HCT116 (cell line): ENCODE measurements around the gene CISTR. TPM values are rescaled to one million over a fixed set of nuclear protein-coding genes. Genes with fewer than 3 reads are reported as not detected.

Experiments used
- ATAC-seq: fragments of 200-7000 bp; cut with Tn5 transposase; 2 replicates; pipeline ENCODE4 v1.9.1; 2020; ENCODE audit warnings: mild to moderate bottlenecking, moderate library complexity
- BruUV-seq: library from RNA; stranded (reverse); fragments of 400-500 nt; replicated peaks from 2 replicates; lab custom pipeline; 2021; lab: Mats Ljungman, UMichigan
- CTCF ChIA-PET: fragments of 300-600 bp; sonication (Branson Sonifier 250); formaldehyde crosslinking; loops from one replicate; lab custom pipeline; 2021; ENCODE audit warnings: antibody characterized with exemption; lab: Charles Lee
- POLR2A ChIA-PET: fragments of 300-600, 350-600 bp; sonication (Branson Sonifier 250); formaldehyde crosslinking; loops from one replicate; lab custom pipeline; 2021; ENCODE audit warnings: antibody characterized with exemption; lab: Charles Lee
- RAD21 ChIA-PET, 2 experiments: fragments of 300-600 bp; sonication (Branson Sonifier 250); formaldehyde crosslinking; loops; one replicate each; lab custom pipeline; 2023; ENCODE audit warnings: low total read pairs in 2 of 2; ENCODE audit not compliant: uncharacterized antibody in 2 of 2, unreplicated experiment in 2 of 2, low non-redundant PET in 1 of 2; lab: Charles Lee
- DNase-seq: peaks from one replicate; pipeline ENCODE4 v3.0.0-alpha.2; 2010; ENCODE audit warnings: low read depth, low spot score
- H2AFZ ChIP-seq: fragments of 200-600 bp; shearing (Covaris generic), sonication (generic); 2 replicates; pipeline ENCODE4 v1.6.1; 2017; ENCODE audit warnings: low read depth, mixed run types, mixed read lengths, antibody characterized with exemption, low read length; ENCODE audit not compliant: poor library complexity, severe bottlenecking
- H3K27ac ChIP-seq: 2 replicates; pipeline ENCODE4 v1.5.1; 2012; ENCODE audit warnings: low read depth, low read length
- H3K27me3 ChIP-seq: fragments of 200-600 bp; sonication (generic); 2 replicates; pipeline ENCODE4 v1.6.1; 2016; ENCODE audit warnings: mixed run types, low read length, mixed read lengths; ENCODE audit not compliant: insufficient read depth
- H3K36me3 ChIP-seq, 2 experiments: fragments of 200-500 bp in 1 of 2; fragments of 200-600 bp in 1 of 2; sonication (Bioruptor generic) in 1 of 2; sonication (generic) in 1 of 2; 2 replicates each; pipeline versions ENCODE4 v1.5.1 to v1.6.1; 2014 to 2016; ENCODE audit warnings: low read length in 2 of 2, inconsistent platforms in 1 of 2, mixed read lengths in 1 of 2, mixed run types in 1 of 2; ENCODE audit not compliant: insufficient read depth in 2 of 2, control insufficient read depth in 1 of 2
- H3K4me1 ChIP-seq, 2 experiments: fragments of 200-600 bp in 1 of 2; sonication (generic) in 1 of 2; 2 replicates each; pipeline versions ENCODE4 v1.5.1 to v1.6.1; 2012 to 2017; ENCODE audit warnings: low read length in 2 of 2, inconsistent platforms in 1 of 2, mild to moderate bottlenecking in 1 of 2, mixed read lengths in 1 of 2, mixed run types in 1 of 2, moderate library complexity in 1 of 2; ENCODE audit not compliant: insufficient read depth in 2 of 2, control insufficient read depth in 1 of 2
- H3K4me2 ChIP-seq: fragments of 200-600 bp; sonication (generic); 2 replicates; pipeline ENCODE4 v1.6.1; 2017; ENCODE audit warnings: mixed run types, low read length, mixed read lengths
- H3K4me3 ChIP-seq, 2 experiments: fragments of 200-600 bp in 1 of 2; sonication (generic) in 1 of 2; replicated peaks in 1 of 2; 2 replicates each; pipeline ENCODE4 v1.5.1; 2011 to 2016; ENCODE audit warnings: low read length in 2 of 2, control low read depth in 1 of 2, low read depth in 1 of 2, mild to moderate bottlenecking in 1 of 2, mixed read lengths in 1 of 2, mixed run types in 1 of 2
- H3K79me2 ChIP-seq: fragments of 200-600 bp; sonication (generic); 2 replicates; pipeline ENCODE4 v1.6.1; 2017; ENCODE audit warnings: mild to moderate bottlenecking, mixed run types, low read length, moderate library complexity, mixed read lengths; ENCODE audit not compliant: insufficient read depth
- H3K9ac ChIP-seq: fragments of 200-600 bp; sonication (generic); 2 replicates; pipeline ENCODE4 v1.6.1; 2016; ENCODE audit warnings: low read length, mixed read lengths
- H3K9me2 ChIP-seq: fragments of 200-600 bp; sonication (generic), shearing (Covaris generic); 2 replicates; pipeline ENCODE4 v1.6.1; 2017; ENCODE audit warnings: mixed run types, mild to moderate bottlenecking, moderate library complexity; ENCODE audit not compliant: insufficient read depth
- H3K9me3 ChIP-seq, 2 experiments: fragments of 200-500 bp in 1 of 2; fragments of 200-600 bp in 1 of 2; sonication (Bioruptor generic) in 1 of 2; sonication (generic) in 1 of 2; 2 replicates each; pipeline ENCODE4 v1.6.1; 2014 to 2017; ENCODE audit warnings: low read length in 2 of 2, mixed read lengths in 2 of 2, inconsistent platforms in 1 of 2, low read depth in 1 of 2, mild to moderate bottlenecking in 1 of 2, mixed run types in 1 of 2, moderate library complexity in 1 of 2; ENCODE audit not compliant: control insufficient read depth in 1 of 2, insufficient read depth in 1 of 2
- H4K20me1 ChIP-seq: fragments of 200-600 bp; sonication (generic), shearing (Covaris generic); 2 replicates; pipeline ENCODE4 v1.6.1; 2017; ENCODE audit warnings: mixed run types, mild to moderate bottlenecking, moderate library complexity; ENCODE audit not compliant: insufficient read depth
- CBX3 ChIP-seq: IDR thresholded peaks from 2 replicates; pipeline ENCODE4 v1.6.1; 2012; ENCODE audit warnings: low read depth
- EGR1 ChIP-seq: IDR thresholded peaks from 2 replicates; pipeline ENCODE4 v1.6.1; 2012; ENCODE audit warnings: low read depth
- ELF1 ChIP-seq: IDR thresholded peaks from 2 replicates; pipeline ENCODE4 v1.6.1; 2012; ENCODE audit warnings: low read depth, borderline replicate concordance
- EZH2 ChIP-seq: fragments of 200-600 bp; sonication (generic); IDR thresholded peaks from 2 replicates; pipeline ENCODE4 v1.6.1; 2017; ENCODE audit warnings: antibody characterized with exemption, mixed run types
- EZH2phosphoT487 ChIP-seq: fragments of 200-600 bp; IDR thresholded peaks from 2 replicates; pipeline ENCODE4 v1.6.1; 2018; ENCODE audit warnings: antibody characterized with exemption, borderline replicate concordance
- POLR2A ChIP-seq: IDR thresholded peaks from 2 replicates; pipeline ENCODE4 v1.7.0; 2011; ENCODE audit warnings: borderline replicate concordance; ENCODE audit not compliant: insufficient read depth, insufficient read length; ENCODE audit errors: extremely low read depth
- POLR2AphosphoS5 ChIP-seq: IDR thresholded peaks from 2 replicates; pipeline ENCODE4 v1.6.1; 2011; ENCODE audit warnings: mild to moderate bottlenecking, low read depth, low read length, moderate library complexity
- SIN3A ChIP-seq: IDR thresholded peaks from 2 replicates; pipeline ENCODE4 v1.6.1; 2012; ENCODE audit warnings: low read depth
- SP1 ChIP-seq: IDR thresholded peaks from 2 replicates; pipeline ENCODE4 v1.6.1; 2012; ENCODE audit warnings: low read depth
- YY1 ChIP-seq: IDR thresholded peaks from 2 replicates; pipeline ENCODE4 v1.6.1; 2011; ENCODE audit warnings: low read length, low read depth, moderate library complexity, mild to moderate bottlenecking; ENCODE audit not compliant: insufficient replicate concordance; ENCODE audit errors: extremely low read depth
- ZFX ChIP-seq: fragments of 450-650 bp; IDR thresholded peaks from 2 replicates; pipeline ENCODE4 v1.6.1; 2017
- intact Hi-C: fragments of 100-400 bp; cut with micrococcal nuclease; formaldehyde crosslinking; loops from 2 replicates; pipeline ENCODE4 v1.10.0; 2022
- total RNA-seq: library from RNA; stranded (reverse); gene quantifications from one replicate; pipeline ENCODE4 v1.2.1, GENCODE V29; 2021; ENCODE audit not compliant: unreplicated experiment
- TF ChIP-seq, protein P1 (sequence below), 3 experiments: fragments of 200-600 bp in 1 of 3; sonication (generic) in 1 of 3; IDR thresholded peaks in 2 of 3; conservative IDR thresholded peaks in 1 of 3; 2 replicates each; pipeline ENCODE4 v1.5.1; 2012 to 2017; ENCODE audit warnings: low read depth in 2 of 3, low read length in 2 of 3, antibody characterized with exemption in 1 of 3, borderline replicate concordance in 1 of 3, control low read depth in 1 of 3, mild to moderate bottlenecking in 1 of 3, mixed read lengths in 1 of 3, mixed run types in 1 of 3, moderate library complexity in 1 of 3; ENCODE audit not compliant: insufficient read depth in 1 of 3
- TF ChIP-seq, protein P2 (sequence below): IDR thresholded peaks from 2 replicates; pipeline ENCODE4 v1.6.1; 2011; ENCODE audit warnings: mild to moderate bottlenecking, low read length, moderate library complexity; ENCODE audit not compliant: insufficient replicate concordance; ENCODE audit errors: extremely low read depth

CISTR gene
- total RNA-seq, 1 experiment from 2014 or later, result not detected

DNA sequence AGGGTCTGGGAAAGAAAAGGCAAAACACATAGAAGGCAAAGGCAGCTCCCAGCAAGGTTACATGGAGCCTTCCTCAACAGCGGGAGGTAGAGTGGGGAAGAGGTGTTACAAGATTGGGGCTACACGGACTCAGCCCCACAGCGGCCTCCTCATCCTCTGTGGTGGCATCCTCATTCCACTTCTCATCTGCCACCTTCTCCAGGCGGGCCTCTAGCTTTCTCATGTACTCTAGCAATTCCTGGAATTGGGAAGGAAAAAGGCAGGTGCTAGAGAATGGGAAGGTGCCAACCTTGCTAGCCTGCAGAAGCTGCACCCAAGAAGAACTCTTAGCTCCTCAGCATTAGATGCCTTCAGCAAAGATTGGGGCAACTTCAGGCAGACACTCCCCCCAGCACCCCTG, 37.8 kb downstream of the CISTR start (continued):
- TF ChIP-seq, protein P1, sequence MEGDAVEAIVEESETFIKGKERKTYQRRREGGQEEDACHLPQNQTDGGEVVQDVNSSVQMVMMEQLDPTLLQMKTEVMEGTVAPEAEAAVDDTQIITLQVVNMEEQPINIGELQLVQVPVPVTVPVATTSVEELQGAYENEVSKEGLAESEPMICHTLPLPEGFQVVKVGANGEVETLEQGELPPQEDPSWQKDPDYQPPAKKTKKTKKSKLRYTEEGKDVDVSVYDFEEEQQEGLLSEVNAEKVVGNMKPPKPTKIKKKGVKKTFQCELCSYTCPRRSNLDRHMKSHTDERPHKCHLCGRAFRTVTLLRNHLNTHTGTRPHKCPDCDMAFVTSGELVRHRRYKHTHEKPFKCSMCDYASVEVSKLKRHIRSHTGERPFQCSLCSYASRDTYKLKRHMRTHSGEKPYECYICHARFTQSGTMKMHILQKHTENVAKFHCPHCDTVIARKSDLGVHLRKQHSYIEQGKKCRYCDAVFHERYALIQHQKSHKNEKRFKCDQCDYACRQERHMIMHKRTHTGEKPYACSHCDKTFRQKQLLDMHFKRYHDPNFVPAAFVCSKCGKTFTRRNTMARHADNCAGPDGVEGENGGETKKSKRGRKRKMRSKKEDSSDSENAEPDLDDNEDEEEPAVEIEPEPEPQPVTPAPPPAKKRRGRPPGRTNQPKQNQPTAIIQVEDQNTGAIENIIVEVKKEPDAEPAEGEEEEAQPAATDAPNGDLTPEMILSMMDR (IDR thresholded peaks at IDR 0.05 in 2 of 3, conservative IDR thresholded peaks at IDR 0.05 in 1 of 3; ENCODE audit: borderline replicate concordance in 1 of 3, insufficient read depth in 1 of 3, low read depth in 2 of 3, low read length in 2 of 3), result no peak

DNA sequence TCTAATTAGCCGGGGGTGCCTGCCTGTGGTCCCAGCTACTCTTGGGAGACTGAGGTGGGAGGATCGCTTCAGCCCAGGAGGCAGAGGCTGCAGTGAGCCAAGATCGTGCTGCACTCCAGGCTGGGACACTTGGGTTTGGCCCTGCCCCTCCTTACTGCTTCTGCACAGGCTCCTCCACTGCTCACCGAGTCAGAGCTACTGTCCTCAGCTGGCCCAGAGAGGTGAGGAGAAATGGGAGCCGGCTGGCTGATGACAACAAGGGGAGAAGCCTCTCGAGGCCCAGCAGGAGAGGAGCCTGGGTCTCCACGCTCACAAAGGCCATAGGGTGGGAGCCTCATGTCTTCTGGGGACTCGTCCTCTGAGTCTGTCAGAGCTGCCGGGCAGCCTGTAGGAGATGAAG, 38.3 kb downstream of the CISTR start:
- ChIA-PET CTCF (no interaction called here), POLR2A (no interaction called here)
- H3K36me3 ChIP-seq, result no peaks in the 10 kb centered on the region
- no peak overlapping the region for H3K27ac ChIP-seq
- no peaks in the 10 kb centered on the region for H3K4me1 ChIP-seq
- no peak for TF ChIP-seq SP1
- no peak for TF ChIP-seq ZFX
- no peak for TF ChIP-seq ELF1
- TF ChIP-seq POLR2A, result no peak
- TF ChIP-seq POLR2AphosphoS5, result no peak
- no peak for TF ChIP-seq YY1
- TF ChIP-seq CBX3, result no peak
- TF ChIP-seq EZH2, result no peak
- TF ChIP-seq, protein P2, sequence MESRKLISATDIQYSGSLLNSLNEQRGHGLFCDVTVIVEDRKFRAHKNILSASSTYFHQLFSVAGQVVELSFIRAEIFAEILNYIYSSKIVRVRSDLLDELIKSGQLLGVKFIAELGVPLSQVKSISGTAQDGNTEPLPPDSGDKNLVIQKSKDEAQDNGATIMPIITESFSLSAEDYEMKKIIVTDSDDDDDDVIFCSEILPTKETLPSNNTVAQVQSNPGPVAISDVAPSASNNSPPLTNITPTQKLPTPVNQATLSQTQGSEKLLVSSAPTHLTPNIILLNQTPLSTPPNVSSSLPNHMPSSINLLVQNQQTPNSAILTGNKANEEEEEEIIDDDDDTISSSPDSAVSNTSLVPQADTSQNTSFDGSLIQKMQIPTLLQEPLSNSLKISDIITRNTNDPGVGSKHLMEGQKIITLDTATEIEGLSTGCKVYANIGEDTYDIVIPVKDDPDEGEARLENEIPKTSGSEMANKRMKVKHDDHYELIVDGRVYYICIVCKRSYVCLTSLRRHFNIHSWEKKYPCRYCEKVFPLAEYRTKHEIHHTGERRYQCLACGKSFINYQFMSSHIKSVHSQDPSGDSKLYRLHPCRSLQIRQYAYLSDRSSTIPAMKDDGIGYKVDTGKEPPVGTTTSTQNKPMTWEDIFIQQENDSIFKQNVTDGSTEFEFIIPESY, result no peak
- no peak for TF ChIP-seq EGR1
- TF ChIP-seq EZH2phosphoT487, result no peak
- no peak for TF ChIP-seq SIN3A
- TF ChIP-seq, all 23 proteins: peak for 0
- BruUV-seq, result no TSS peak
- DNase-seq, result no peak
- RAD21 ChIA-PET, result interaction anchor here in 1 of 2 experiments (0.6 kb wide), 1 partner anchor 10 kb away, joined by 4 read pairs; no protein-coding TSS in a partner anchor
- no peaks in the 10 kb centered on the region for H3K79me2 ChIP-seq
- H3K9me2 ChIP-seq, result no peaks in the 10 kb centered on the region
- intact Hi-C loops, result no loop called here
- H3K4me2 ChIP-seq, result no peak overlapping the region
- H3K9me3 ChIP-seq, result no peaks in the 10 kb centered on the region
- no peak overlapping the region for H3K9ac ChIP-seq
- H3K4me3 ChIP-seq, result no peak overlapping the region
- ATAC-seq, result no peak
- H4K20me1 ChIP-seq, result no peaks in the 10 kb centered on the region
- H2AFZ ChIP-seq, result no peak overlapping the region
- no peaks in the 10 kb centered on the region for H3K27me3 ChIP-seq
